Measurements from ENCODE around the gene CRK. TPM values are rescaled to one million over a fixed set of nuclear protein-coding genes. Genes with fewer than 3 reads are reported as not detected.

The CRK gene
- 99.5 and 149 TPM in 2 replicates for total RNA-seq

- H3K4me3 ChIP-seq (ENCODE audit: low read depth, low read length): peak within 1 kb of the TSS; percentile 70
- DNase-seq (ENCODE audit: low read depth): peak; percentile 96
- no peak for TF ChIP-seq CTCF (IDR thresholded peaks at IDR 0.05; ENCODE audit: insufficient read depth, low read depth, low read length)
Observed at GRCh38 chr17:1455797-1456599, at the start of gene CRK. Gene CRK (minus strand): TSS chr17:1456232. CDS start chr17:1456117, 115 bp downstream.

GRCh38 chr17:1505586-1505985 lies 49.6 kb upstream of the CRK start:
- TF ChIP-seq CTCF (IDR thresholded peaks at IDR 0.05; ENCODE audit: insufficient read depth, low read depth, low read length): no peak
- DNase-seq (ENCODE audit: low read depth): no peak
- no peak overlapping the region for H3K4me3 ChIP-seq (ENCODE audit: low read depth, low read length)

- TF ChIP-seq CTCF (IDR thresholded peaks at IDR 0.05; ENCODE audit: insufficient read depth, low read depth, low read length): no peak
- DNase-seq (ENCODE audit: low read depth): no peak
- no peak overlapping the region for H3K4me3 ChIP-seq (ENCODE audit: low read depth, low read length)
Observed at GRCh38 chr17:1504866-1505265, 48.8 kb upstream of the CRK start.

GRCh38 chr17:1503699-1504098 lies 47.7 kb upstream of the CRK start:
- DNase-seq (ENCODE audit: low read depth): no peak
- TF ChIP-seq CTCF (IDR thresholded peaks at IDR 0.05; ENCODE audit: insufficient read depth, low read depth, low read length): no peak
- H3K4me3 ChIP-seq (ENCODE audit: low read depth, low read length): no peak overlapping the region

- no peak overlapping the region for H3K4me3 ChIP-seq (ENCODE audit: low read depth, low read length)
- TF ChIP-seq CTCF (IDR thresholded peaks at IDR 0.05; ENCODE audit: insufficient read depth, low read depth, low read length): no peak
- DNase-seq (ENCODE audit: low read depth): peak; percentile 92
Observed at GRCh38 chr17:1498869-1499268, 42.8 kb upstream of the CRK start.

- TF ChIP-seq CTCF (IDR thresholded peaks at IDR 0.05; ENCODE audit: insufficient read depth, low read depth, low read length): no peak
- no peak for DNase-seq (ENCODE audit: low read depth)
- H3K4me3 ChIP-seq (ENCODE audit: low read depth, low read length): no peak overlapping the region
Observed at GRCh38 chr17:1498233-1498632, 42.2 kb upstream of the CRK start.

GRCh38 chr17:1497831-1498230 lies 41.8 kb upstream of the CRK start:
- no peak for DNase-seq (ENCODE audit: low read depth)
- no peak overlapping the region for H3K4me3 ChIP-seq (ENCODE audit: low read depth, low read length)
- no peak for TF ChIP-seq CTCF (IDR thresholded peaks at IDR 0.05; ENCODE audit: insufficient read depth, low read depth, low read length)
